ENCODE measurements around the gene BARD1.

The BARD1 gene

DNA sequence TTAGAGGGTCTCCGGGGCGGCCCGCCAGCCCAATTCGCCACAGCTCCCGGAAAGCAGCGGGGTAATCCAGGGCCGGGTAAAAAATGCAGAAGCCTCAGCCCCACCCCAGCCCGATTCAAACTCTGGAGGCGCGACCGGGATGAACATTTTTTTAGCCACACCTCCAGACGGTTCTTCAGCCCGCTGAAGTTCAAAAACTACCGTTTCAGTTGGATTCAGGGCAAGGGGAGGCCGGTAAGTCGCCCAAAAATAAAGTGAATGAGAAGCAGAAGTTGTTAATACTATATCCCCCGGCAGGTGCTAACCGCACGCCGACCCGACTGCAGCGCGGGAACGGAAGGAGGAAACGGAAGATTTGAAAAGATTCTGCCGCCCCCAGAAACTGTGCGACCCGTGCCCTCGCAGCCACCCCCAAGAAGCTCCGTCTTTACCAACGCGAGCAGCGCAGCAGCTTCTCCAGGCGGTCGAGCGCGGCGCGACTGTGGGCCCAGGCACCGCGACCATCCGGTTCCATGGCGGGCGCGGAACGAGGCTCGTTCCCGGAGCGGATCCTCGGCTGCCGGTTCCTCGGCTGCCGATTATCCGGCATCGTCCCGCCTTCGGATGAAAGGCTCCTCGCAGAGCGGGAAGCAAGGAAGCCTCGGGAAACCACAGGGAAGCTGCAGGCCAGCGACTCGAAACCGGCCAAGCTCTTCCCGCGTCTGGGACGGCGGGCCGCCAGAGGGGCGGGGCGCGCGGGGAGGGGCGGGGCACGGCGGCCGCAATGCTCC, at the start of gene BARD1:
Gene BARD1, minus strand, starts transcription at position 703 of the 770 bp plus-strand sequence. Its CDS starts 114 bp downstream, at position 589.
- H3F3A ChIP-seq (ENCODE audit: control insufficient read depth, insufficient read depth) = peaks cover 7% of the 10 kb centered on the region; the same call in 1 of the 2 replicates
- peaks cover 36% of the 10 kb centered on the region for H3K4me1 ChIP-seq (ENCODE audit: control insufficient read depth, low read length)
- peaks cover 29% of the 10 kb centered on the region for H4K20me1 ChIP-seq (ENCODE audit: control insufficient read depth, insufficient read depth, low read depth, low read length)
- peaks cover 50% of the 10 kb centered on the region for H3K36me3 ChIP-seq (ENCODE audit: control insufficient read depth, low read length)
- H3K79me2 ChIP-seq (ENCODE audit: control insufficient read depth, low read length) = peaks cover 62% of the 10 kb centered on the region
- no peak for TF ChIP-seq EZH2phosphoT487 (IDR thresholded peaks at IDR 0.05; ENCODE audit: borderline replicate concordance, low read length)
- TF ChIP-seq, protein P1, sequence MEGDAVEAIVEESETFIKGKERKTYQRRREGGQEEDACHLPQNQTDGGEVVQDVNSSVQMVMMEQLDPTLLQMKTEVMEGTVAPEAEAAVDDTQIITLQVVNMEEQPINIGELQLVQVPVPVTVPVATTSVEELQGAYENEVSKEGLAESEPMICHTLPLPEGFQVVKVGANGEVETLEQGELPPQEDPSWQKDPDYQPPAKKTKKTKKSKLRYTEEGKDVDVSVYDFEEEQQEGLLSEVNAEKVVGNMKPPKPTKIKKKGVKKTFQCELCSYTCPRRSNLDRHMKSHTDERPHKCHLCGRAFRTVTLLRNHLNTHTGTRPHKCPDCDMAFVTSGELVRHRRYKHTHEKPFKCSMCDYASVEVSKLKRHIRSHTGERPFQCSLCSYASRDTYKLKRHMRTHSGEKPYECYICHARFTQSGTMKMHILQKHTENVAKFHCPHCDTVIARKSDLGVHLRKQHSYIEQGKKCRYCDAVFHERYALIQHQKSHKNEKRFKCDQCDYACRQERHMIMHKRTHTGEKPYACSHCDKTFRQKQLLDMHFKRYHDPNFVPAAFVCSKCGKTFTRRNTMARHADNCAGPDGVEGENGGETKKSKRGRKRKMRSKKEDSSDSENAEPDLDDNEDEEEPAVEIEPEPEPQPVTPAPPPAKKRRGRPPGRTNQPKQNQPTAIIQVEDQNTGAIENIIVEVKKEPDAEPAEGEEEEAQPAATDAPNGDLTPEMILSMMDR (IDR thresholded peaks at IDR 0.05; ENCODE audit: low read depth, low read length, poor library complexity, severe bottlenecking) = no peak
- H3K4me3 ChIP-seq (ENCODE audit: low read length) = peak within 1 kb of the TSS; percentile 79
- no peaks in the 10 kb centered on the region for H3K27me3 ChIP-seq (ENCODE audit: control insufficient read depth, low read length)
- H3K9me3 ChIP-seq (ENCODE audit: control insufficient read depth, insufficient read depth, low read length) = no peaks in the 10 kb centered on the region
- H3K27ac ChIP-seq (ENCODE audit: low read depth, low read length) = peak within 1 kb of the TSS; percentile 91
- H3K9me2 ChIP-seq (replicated peaks; ENCODE audit: control insufficient read depth, low read length) = no peaks in the 10 kb centered on the region
- peak within 1 kb of the TSS; percentile 90 for H3K4me2 ChIP-seq (ENCODE audit: low read length)

DNA sequence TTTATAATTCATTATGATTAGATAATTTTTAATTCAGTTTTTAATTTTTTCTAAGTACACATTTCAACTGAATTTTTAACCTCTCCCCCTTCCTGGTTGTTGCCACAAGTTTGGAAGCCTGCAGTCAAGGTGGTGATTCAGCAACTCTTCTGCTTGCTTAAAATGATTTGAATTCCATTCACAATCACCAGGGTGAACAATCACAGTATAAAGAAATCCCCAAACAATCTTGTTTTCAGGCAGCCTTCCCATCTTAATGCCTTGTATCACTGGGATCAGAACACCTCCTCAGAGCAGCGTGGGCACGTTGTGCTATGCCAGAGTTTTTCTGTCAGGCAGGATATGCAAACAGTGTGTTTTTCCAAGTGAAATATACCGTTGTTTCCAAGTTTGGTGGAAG, 46.7 kb upstream of the BARD1 start:
- no peak overlapping the region for H3K4me3 ChIP-seq (ENCODE audit: low read length)
- no peaks in the 10 kb centered on the region for H3K4me1 ChIP-seq (ENCODE audit: control insufficient read depth, low read length)
- H4K20me1 ChIP-seq (ENCODE audit: control insufficient read depth, insufficient read depth, low read depth, low read length) = no peaks in the 10 kb centered on the region
- H3K36me3 ChIP-seq (ENCODE audit: control insufficient read depth, low read length) = no peaks in the 10 kb centered on the region
- no peak overlapping the region for H3K27ac ChIP-seq (ENCODE audit: low read depth, low read length)
- TF ChIP-seq EZH2phosphoT487 (IDR thresholded peaks at IDR 0.05; ENCODE audit: borderline replicate concordance, low read length) = no peak
- TF ChIP-seq, protein P1 (IDR thresholded peaks at IDR 0.05; ENCODE audit: low read depth, low read length, poor library complexity, severe bottlenecking) = no peak
- no peaks in the 10 kb centered on the region for H3K79me2 ChIP-seq (ENCODE audit: control insufficient read depth, low read length)
- no peak overlapping the region for H3K4me2 ChIP-seq (ENCODE audit: low read length)
- no peaks in the 10 kb centered on the region for H3K27me3 ChIP-seq (ENCODE audit: control insufficient read depth, low read length)
- H3F3A ChIP-seq (ENCODE audit: control insufficient read depth, insufficient read depth) = no peaks in the 10 kb centered on the region
- H3K9me2 ChIP-seq (replicated peaks; ENCODE audit: control insufficient read depth, low read length) = no peaks in the 10 kb centered on the region
- H3K9me3 ChIP-seq (ENCODE audit: control insufficient read depth, insufficient read depth, low read length) = no peaks in the 10 kb centered on the region

DNA sequence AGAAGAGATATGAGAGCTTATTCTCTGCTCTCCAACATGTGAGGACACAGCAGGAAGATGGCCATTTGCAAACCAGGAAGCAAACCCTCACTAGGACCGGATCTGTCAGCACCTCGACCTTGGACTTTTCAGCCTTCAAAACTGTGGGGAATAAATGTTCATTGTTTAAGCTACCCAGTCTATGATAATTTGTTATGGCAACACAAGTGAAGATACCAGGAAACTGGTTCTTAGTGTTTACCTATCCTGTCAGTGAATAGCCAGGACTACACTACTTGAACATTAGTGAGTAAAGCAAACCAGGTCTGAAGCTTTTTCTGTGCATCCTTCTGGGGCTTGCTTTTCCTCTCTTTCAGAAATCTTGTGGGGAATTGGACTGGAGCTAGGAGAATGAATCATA, 44.4 kb upstream of the BARD1 start:
- H4K20me1 ChIP-seq (ENCODE audit: control insufficient read depth, insufficient read depth, low read depth, low read length) = no peaks in the 10 kb centered on the region

More for the DNA sequence above, 44.4 kb upstream of the BARD1 start:
- no peak overlapping the region for H3K4me3 ChIP-seq (ENCODE audit: low read length)
- no peaks in the 10 kb centered on the region for H3K9me2 ChIP-seq (replicated peaks; ENCODE audit: control insufficient read depth, low read length)
- H3K36me3 ChIP-seq (ENCODE audit: control insufficient read depth, low read length) = no peaks in the 10 kb centered on the region
- H3K27ac ChIP-seq (ENCODE audit: low read depth, low read length) = no peak overlapping the region
- no peaks in the 10 kb centered on the region for H3F3A ChIP-seq (ENCODE audit: control insufficient read depth, insufficient read depth)
- no peaks in the 10 kb centered on the region for H3K4me1 ChIP-seq (ENCODE audit: control insufficient read depth, low read length)
- H3K79me2 ChIP-seq (ENCODE audit: control insufficient read depth, low read length) = no peaks in the 10 kb centered on the region
- no peaks in the 10 kb centered on the region for H3K9me3 ChIP-seq (ENCODE audit: control insufficient read depth, insufficient read depth, low read length)
- TF ChIP-seq, protein P1 (IDR thresholded peaks at IDR 0.05; ENCODE audit: low read depth, low read length, poor library complexity, severe bottlenecking) = no peak
- no peak for TF ChIP-seq EZH2phosphoT487 (IDR thresholded peaks at IDR 0.05; ENCODE audit: borderline replicate concordance, low read length)
- H3K4me2 ChIP-seq (ENCODE audit: low read length) = no peak overlapping the region
- no peaks in the 10 kb centered on the region for H3K27me3 ChIP-seq (ENCODE audit: control insufficient read depth, low read length)

Measured in DOHH2 (cell line).